A549 (cell line): ENCODE results near the gene NTMT2. TPM values are rescaled to one million over a fixed set of nuclear protein-coding genes. Genes with fewer than 3 reads are reported as not detected.

Experiments
- ATAC-seq, 2 experiments: fragments of 200-7000 bp in 1 of 2; fragments of >200 bp in 1 of 2; cut with Nextera tagmentation in 1 of 2; cut with Tn5 transposase in 1 of 2; 3 replicates each; pipeline versions ENCODE4 v1.8.0 to v1.9.1; 2018 to 2020; ENCODE audit warnings: mild to moderate bottlenecking in 1 of 2, moderate library complexity in 1 of 2
- CTCF ChIA-PET: fragments of 300-600 bp; sonication (Branson Sonifier 250); formaldehyde crosslinking; extraction: SDS; loops from one replicate; lab custom pipeline; 2021; ENCODE audit warnings: antibody characterized with exemption, inconsistent platforms; lab: Yijun Ruan, JAX
- POLR2A ChIA-PET: fragments of 350-600 bp; formaldehyde crosslinking; extraction: SDS; loops from one replicate; lab custom pipeline; 2021; ENCODE audit warnings: antibody characterized with exemption, inconsistent platforms; lab: Yijun Ruan, JAX
- DNase-seq, 2 experiments: peaks; one replicate each; pipeline versions ENCODE4 v3.0.0 to v3.0.0-alpha.2; 2011 to 2016; ENCODE audit warnings: low read depth in 1 of 2, low spot score in 1 of 2
- FAIRE-seq: peaks from 2 replicates; lab custom pipeline; 2011; peaks lifted over from hg19 to GRCh38; lab: Jason Lieb, UNC
- H3K27ac ChIP-seq, 2 experiments: fragments of >200 bp; sonication (Bioruptor Twin); formaldehyde crosslinking; 3 replicates each; pipeline ENCODE4 v1.5.1; 2016 to 2017
- H3K4me1 ChIP-seq: fragments of >200 bp; sonication (Bioruptor Twin); formaldehyde crosslinking; 3 replicates; pipeline ENCODE4 v1.6.1; 2016
- H3K4me2 ChIP-seq: fragments of >200 bp; sonication (Bioruptor Twin); formaldehyde crosslinking; 3 replicates; pipeline ENCODE4 v1.6.1; 2016
- H3K4me3 ChIP-seq: fragments of >200 bp; sonication (Bioruptor Twin); formaldehyde crosslinking; 3 replicates; pipeline ENCODE4 v1.5.1; 2016
- H3K9me3 ChIP-seq: fragments of >200 bp; sonication (Bioruptor Twin); formaldehyde crosslinking; 3 replicates; pipeline ENCODE4 v1.6.1; 2016
- BCL3 ChIP-seq: fragments of >200 bp; sonication (Bioruptor Twin); formaldehyde crosslinking; IDR thresholded peaks from 3 replicates; pipeline ENCODE4 v1.6.1; 2016
- CBX8 ChIP-seq: fragments of 200-600 bp; sonication (generic); IDR thresholded peaks from 2 replicates; pipeline ENCODE4 v1.6.1; 2016
- CHD4 ChIP-seq: fragments of 200-600 bp; sonication (generic); IDR thresholded peaks from 2 replicates; pipeline ENCODE4 v1.6.1; 2016; ENCODE audit warnings: antibody characterized with exemption, mild to moderate bottlenecking, borderline replicate concordance
- HES2 ChIP-seq: fragments of >200 bp; sonication (Bioruptor Twin); formaldehyde crosslinking; IDR thresholded peaks from 2 replicates; pipeline ENCODE4 v1.6.1; 2016
- HMGXB4 ChIP-seq: fragments of 250-450 bp; sonication (Bioruptor Pico); IDR thresholded peaks from 2 replicates; pipeline ENCODE4 v1.5.0; 2021; ENCODE audit warnings: mild to moderate bottlenecking, moderate library complexity, borderline replicate concordance
- HOXB13 ChIP-seq: fragments of 250-450 bp; sonication (Bioruptor Pico); IDR thresholded peaks from 2 replicates; pipeline ENCODE4 v1.5.0; 2020; ENCODE audit warnings: low read depth, mild to moderate bottlenecking, moderate library complexity
- KDM1A ChIP-seq: fragments of 200-600 bp; sonication (generic); IDR thresholded peaks from 2 replicates; pipeline ENCODE4 v1.6.1; 2016; ENCODE audit warnings: low read depth, mild to moderate bottlenecking
- MYC ChIP-seq: IDR thresholded peaks from 2 replicates; pipeline ENCODE4 v1.6.1; 2012; ENCODE audit warnings: mild to moderate bottlenecking, inconsistent platforms, low read length, improper control_type of control experiment, borderline replicate concordance
- NFE2L2 ChIP-seq: fragments of 150-350 bp; conservative IDR thresholded peaks from 2 replicates; pipeline ENCODE4 v1.6.1; 2014; ENCODE audit warnings: low read length
- NPAS2 ChIP-seq: fragments of 250-450 bp; sonication (Bioruptor Pico); IDR thresholded peaks from 2 replicates; pipeline ENCODE4 v1.8.0; 2022; ENCODE audit warnings: mild to moderate bottlenecking, moderate library complexity, borderline replicate concordance
- POLR2AphosphoS2 ChIP-seq: conservative IDR thresholded peaks from 2 replicates; pipeline ENCODE4 v1.6.1; 2012; ENCODE audit warnings: low read length, improper control_type of control experiment, inconsistent platforms
- RARB ChIP-seq: fragments of 250-450 bp; sonication (Bioruptor Pico); IDR thresholded peaks from 2 replicates; pipeline ENCODE4 v1.8.0; 2021; ENCODE audit warnings: mild to moderate bottlenecking, moderate library complexity
- RCOR1 ChIP-seq: fragments of 150-350 bp; IDR thresholded peaks from 2 replicates; pipeline ENCODE4 v1.6.1; 2014; ENCODE audit warnings: antibody characterized with exemption, low read length, low read depth
- REST ChIP-seq: fragments of 200-600 bp; sonication (generic); IDR thresholded peaks from 2 replicates; pipeline ENCODE4 v1.6.1; 2016; ENCODE audit warnings: antibody characterized with exemption, mild to moderate bottlenecking, moderate library complexity
- SREBF2 ChIP-seq: fragments of 450-650 bp; IDR thresholded peaks from 2 replicates; pipeline ENCODE4 v1.6.1; 2014; ENCODE audit warnings: mild to moderate bottlenecking, moderate library complexity
- TFCP2L1 ChIP-seq: fragments of 250-450 bp; sonication (Bioruptor Pico); IDR thresholded peaks from 2 replicates; pipeline ENCODE4 v1.5.0; 2021; ENCODE audit warnings: mild to moderate bottlenecking
- ZNF302 ChIP-seq: fragments of 250-450 bp; sonication (Bioruptor Pico); IDR thresholded peaks from 2 replicates; pipeline ENCODE4 v1.9.0; 2021; ENCODE audit warnings: inconsistent platforms, mild to moderate bottlenecking, moderate library complexity
- ZSCAN20 ChIP-seq: fragments of 250-450 bp; sonication (Bioruptor Pico); IDR thresholded peaks from 2 replicates; pipeline ENCODE4 v1.8.0; 2022; ENCODE audit warnings: mild to moderate bottlenecking, moderate library complexity
- WGBS: methylation state at CpG from one replicate; pipeline ENCODE4 v1.1.6; 2017; ENCODE audit errors: missing lambda C conversion rate; 5-methylcytosine and 5-hydroxymethylcytosine counted together
- polyA plus RNA-seq, 4 experiments: library from polyadenylated mRNA; depleted of rRNA in 3 of 4; stranded (reverse); fragments of >200 nt; fragmentation: RNase III in 1 of 4; extraction: RNeasy Plus Mini Kit Qiagen cat#74134 plus additional on column Dnase treatment in 1 of 4; gene quantifications; 2 replicates in 3 of 4; 3 replicates in 1 of 4; pipeline ENCODE4 v1.2.3, GENCODE V29; 2011 to 2017

Gene NTMT2
- polyA plus RNA-seq, 2 of the 4 experiments (the other 2 are of a cell fraction), result not detected

GRCh38 chr1:170156594-170156993 is 10.8 kb downstream of the NTMT2 start:
- 26% methylated on average over 2 of the region's 2 CpGs for WGBS
- no peak overlapping the region for H3K27ac ChIP-seq
- no peaks in the 10 kb centered on the region for H3K9me3 ChIP-seq
- CTCF ChIA-PET, result no interaction called here
- H3K4me2 ChIP-seq, result no peak overlapping the region
- TF ChIP-seq TFCP2L1 (no peak), NFE2L2 (no peak), RARB (CRISPR knock-in tag) (no peak), POLR2AphosphoS2 (no peak), ZNF302 (CRISPR knock-in tag) (no peak), BCL3 (no peak), HES2 (no peak), KDM1A (no peak), NPAS2 (CRISPR knock-in tag) (no peak), CBX8 (no peak), RCOR1 (no peak), REST (no peak), MYC (no peak), ZSCAN20 (CRISPR knock-in tag) (no peak), CHD4 (no peak), SREBF2 (no peak)
- TF ChIP-seq, all 56 proteins: peak for 0
- no peak for FAIRE-seq
- ATAC-seq, result no peak
- no peaks in the 10 kb centered on the region for H3K4me1 ChIP-seq
- POLR2A ChIA-PET, result no interaction called here
- no peak for DNase-seq
- no peak overlapping the region for H3K4me3 ChIP-seq

GRCh38 chr1:170157820-170158219 is 12.1 kb downstream of the NTMT2 start:
- Histone ChIP-seq H3K9me3 (no peaks in the 10 kb centered on the region), H3K4me3 (no peak overlapping the region), H3K4me2 (no peak overlapping the region), H3K4me1 (no peaks in the 10 kb centered on the region), H3K27ac (no peak overlapping the region)
- TF ChIP-seq HOXB13 (CRISPR knock-in tag), result no peak
- no peak for TF ChIP-seq NPAS2 (CRISPR knock-in tag)
- TF ChIP-seq HMGXB4 (CRISPR knock-in tag), result no peak
- FAIRE-seq (no peak), ATAC-seq (no peak), DNase-seq (no peak)
- CTCF ChIA-PET, result interaction anchor here (1.4 kb wide), 1 partner anchor 12 kb away, joined by 3 read pairs; no protein-coding TSS in a partner anchor
- WGBS, result 20% methylated on average over 2 of the region's 2 CpGs
- POLR2A ChIA-PET, result interaction anchor here (1.1 kb wide), 1 partner anchor 264 kb away, joined by 3 read pairs; the partner anchor contains the start of gene SCYL3
